ENCODE data around the gene CDKN2AIP.

GRCh38 chr4:183413234-183414200 is 30.9 kb upstream of the CDKN2AIP start:
- TF ChIP-seq CTCF (IDR thresholded peaks at IDR 0.05) (no peak), POLR2A (IDR thresholded peaks at IDR 0.05) (no peak)

All from thyroid gland (tissue), 4 donors.